Ovary (tissue), 10 donors: Measurements from ENCODE around the gene CCDC121. TPM values are rescaled to one million over a fixed set of nuclear protein-coding genes. Genes with fewer than 3 reads are reported as not detected.

Experiments
- DNase-seq, 5 donors: peaks; one replicate each; pipeline ENCODE4 v3.0.0-alpha.2; 2019 to 2020
- H3K27ac ChIP-seq, 2 donors: fragments of 200-600 bp; one replicate each; pipeline versions ENCODE4 v1.5.1 to v1.8.0; 2019 to 2022
- H3K27me3 ChIP-seq: fragments of 200-600 bp; one replicate; pipeline ENCODE4 v1.8.0; 2022
- H3K36me3 ChIP-seq: fragments of 200-600 bp; sonication (generic); one replicate; pipeline ENCODE4 v1.5.1; 2019
- H3K4me1 ChIP-seq: one replicate; pipeline ENCODE4 v1.8.1; 2013; ENCODE audit warnings: mild to moderate bottlenecking, moderate library complexity; ENCODE audit not compliant: insufficient read depth
- H3K4me3 ChIP-seq: fragments of 200-600 bp; sonication (generic); one replicate; pipeline ENCODE4 v1.5.1; 2017
- H3K9me3 ChIP-seq, 2 donors: fragments of 200-600 bp in 1 of 2; sonication (generic) in 1 of 2; one replicate each; pipeline versions ENCODE4 v1.5.1 to v1.8.1; 2013 to 2019; ENCODE audit warnings: mild to moderate bottlenecking in 1 of 2, moderate library complexity in 1 of 2
- CTCF ChIP-seq, 3 donors: fragments of 450-650 bp in 2 of 3; fragments of 200-600 bp in 1 of 3; IDR thresholded peaks; one replicate each; pipeline versions ENCODE4 v1.5.1 to v1.8.0; 2016 to 2022; ENCODE audit warnings: antibody characterized with exemption in 3 of 3, mild to moderate bottlenecking in 1 of 3
- EP300 ChIP-seq: sonication (generic); formaldehyde crosslinking; IDR thresholded peaks from one replicate; pipeline ENCODE4 v1.6.1; 2017; ENCODE audit warnings: antibody characterized with exemption
- POLR2A ChIP-seq: fragments of 450-650 bp; IDR thresholded peaks from one replicate; pipeline ENCODE4 v1.6.1; 2017; ENCODE audit warnings: antibody characterized with exemption, mild to moderate bottlenecking, moderate library complexity
- WGBS, 3 donors: extraction: QIAGEN DNeasy Blood & Tissue Kit in 1 of 3; methylation state at CpG; one replicate each; pipeline versions ENCODE4 v1.1.5 to v1.1.7; 2013 to 2017; 5-methylcytosine and 5-hydroxymethylcytosine counted together
- intact Hi-C, 4 donors: fragments of 100-400 bp; cut with DNase I; formaldehyde crosslinking; loops; one replicate each; pipeline versions ENCODE4 v1.11.0 to v1.15.1; 2022 to 2023
- long read RNA-seq, 3 donors: library from polyadenylated mRNA in 2 of 3; unstranded in 2 of 3; transcript quantifications; one replicate each; pipeline ENCODE4 v2.0.0 and lab custom pipeline, GENCODE V29; 2021 to 2026
- polyA plus RNA-seq, 2 donors: library from polyadenylated mRNA; stranded (reverse); fragments of 200-250 nt in 1 of 2; fragments of 350-450 nt in 1 of 2; fragmentation: Illumina TruSeq in 1 of 2; extraction: RNeasy Lipid Tissue Mini Kit (QIAGEN cat#74804) in 1 of 2; gene quantifications; one replicate each; pipeline ENCODE4 v1.2.3, GENCODE V29; 2013 to 2014
- total RNA-seq, 7 donors: library from RNA; depleted of rRNA in 2 of 7; stranded (reverse); fragments of >200 nt in 2 of 7; fragmentation: NEBNext Ultra II Directional in 3 of 7; extraction: Animal tissue kit (Norgen Biotek cat#: 25700) in 3 of 7; gene quantifications; one replicate each; pipeline versions ENCODE4 v1.1.0 to v1.2.4, GENCODE V29; 2016 to 2023
- donor health status: DM: no; HTN: no; CAD: no; lungs with moderate emphysema.
- donor health status: DM: no; HTN: no; CAD: no.
- donor health status: Bipolar disorder and iron deficiency.
- donor health status: DM: yes; HTN: yes; CAD: no.
- donor health status: DM: no; HTN: no; CAD: no.
- donor health status: DM: yes; HTN: yes; CAD: no.

Gene CCDC121
- total RNA-seq (1 to 10 TPM; 3.2 to 8.8 (median 6.5) TPM), polyA plus RNA-seq (1 to 10 TPM; 5.8 to 6.1 TPM)
- long read RNA-seq, donor 1, partial matches to known transcripts, result 0 of 4 reads
- long read RNA-seq, donor 1, other reads (novel, unspliced or antisense), result 0 of 4 reads
- long read RNA-seq, donor 2, partial matches to known transcripts, result 0 of 5 reads
- long read RNA-seq, donor 2, other reads (novel, unspliced or antisense), result 0 of 5 reads
- long read RNA-seq, donor 3, transcript CCDC121-201 (2 exons, 2,342 nt), result major isoform, 11 of 13 reads
- long read RNA-seq, donor 3, partial matches to known transcripts, result 0 of 13 reads
- long read RNA-seq, donor 3, other reads (novel, unspliced or antisense), result 0 of 13 reads

GRCh38 chr2:27628767-27629709 lies at the start of gene CCDC121, which contains the start of gene GPN1:
CCDC121 (minus strand) TSS chr2:27629012; CDS start chr2:27627799, 1,213 bp downstream.
GPN1 (plus strand) TSS chr2:27629050; CDS start chr2:27629059, 9 bp downstream.
- Histone ChIP-seq H3K27ac (peak within 1 kb of the TSS in 1 of 2 donors; percentile 77), H3K4me1 (peaks cover 8% of the 10 kb centered on the region), H3K4me3 (peak within 1 kb of the TSS; percentile 79), H3K27me3 (no peaks in the 10 kb centered on the region), H3K36me3 (no peaks in the 10 kb centered on the region), H3K9me3 (no peaks in the 10 kb centered on the region)
- intact Hi-C loops, result no loop called here
- 0% methylated on average over 44 of the region's 44 CpGs for WGBS, 3 donors
- peak; percentile 75 to 84 (median 81) for DNase-seq
- TF ChIP-seq POLR2A (peak; percentile 49), EP300 (no peak), CTCF (IDR thresholded peaks at IDR 0.05) (no peak)

- 78 to 87% (median 82%) methylated on average over 5 of the region's 5 CpGs for WGBS, 3 donors
- Histone ChIP-seq H3K27ac (no peak overlapping the region), H3K27me3 (no peaks in the 10 kb centered on the region), H3K4me1 (no peaks in the 10 kb centered on the region), H3K9me3 (no peaks in the 10 kb centered on the region), H3K4me3 (no peak overlapping the region), H3K36me3 (no peaks in the 10 kb centered on the region)
- intact Hi-C loops, result no loop called here
- TF ChIP-seq CTCF (IDR thresholded peaks at IDR 0.05), result no peak
- no peak for TF ChIP-seq EP300
- TF ChIP-seq POLR2A, result no peak
- no peak for DNase-seq
These were observed 44.1 kb upstream of the CCDC121 start for GRCh38 chr2:27672723-27673486.

DNA sequence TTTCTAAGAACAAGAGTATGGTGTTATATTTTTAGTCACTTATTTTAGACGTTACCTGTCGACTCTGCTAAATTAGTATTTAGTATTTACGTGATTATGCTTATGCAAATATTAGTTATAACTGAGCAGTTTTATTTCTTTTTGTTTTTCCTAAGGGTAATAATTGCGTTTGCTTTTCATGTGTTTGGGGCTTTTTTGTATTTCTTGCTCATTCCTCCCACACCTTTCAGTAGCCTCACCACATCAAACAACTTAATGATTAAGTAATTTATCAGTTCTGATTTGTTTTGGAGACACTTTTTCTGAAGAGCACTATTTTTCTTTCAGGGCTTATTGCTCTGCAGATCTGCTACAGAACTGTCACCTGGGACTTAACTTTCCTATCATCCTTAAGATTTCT lies 42.4 kb upstream of the CCDC121 start:
- TF ChIP-seq POLR2A, result no peak
- TF ChIP-seq EP300, result no peak
- no peak for TF ChIP-seq CTCF (IDR thresholded peaks at IDR 0.05)
- H3K36me3 ChIP-seq, result no peaks in the 10 kb centered on the region
- WGBS, 3 donors, result 92 to 93% (median 93%) methylated on average over 4 of the region's 4 CpGs

GRCh38 chr2:27667446-27667845 lies 38.6 kb upstream of the CCDC121 start:
- intact Hi-C loops, result no loop called here
- no peaks in the 10 kb centered on the region for H3K27me3 ChIP-seq
- no peak for DNase-seq
- H3K4me3 ChIP-seq, result no peak overlapping the region
- H3K9me3 ChIP-seq, result no peaks in the 10 kb centered on the region
- no peak overlapping the region for H3K27ac ChIP-seq
- no peaks in the 10 kb centered on the region for H3K36me3 ChIP-seq
- TF ChIP-seq POLR2A (no peak), EP300 (no peak), CTCF (IDR thresholded peaks at IDR 0.05) (no peak)
- peaks cover 10% of the 10 kb centered on the region for H3K4me1 ChIP-seq
- 70 to 85% (median 76%) methylated on average over 1 of the region's 1 CpG for WGBS, 3 donors

More for the DNA sequence above, 42.4 kb upstream of the CCDC121 start:
- no peak overlapping the region for H3K4me3 ChIP-seq
- no peaks in the 10 kb centered on the region for H3K4me1 ChIP-seq
- no peak overlapping the region for H3K27ac ChIP-seq
- DNase-seq, result no peak
- H3K27me3 ChIP-seq, result no peaks in the 10 kb centered on the region
- H3K9me3 ChIP-seq, result no peaks in the 10 kb centered on the region
- intact Hi-C loops, result no loop called here
